Daoy (cell line): ENCODE data around the gene NCAPG2. TPM values are rescaled to one million over a fixed set of nuclear protein-coding genes. Genes with fewer than 3 reads are reported as not detected.

Experiments
- total RNA-seq: library from RNA; depleted of rRNA; stranded (reverse); fragments of >200 nt; shearing (Covaris generic); gene quantifications from 2 replicates; pipeline ENCODE4 v1.2.3, GENCODE V29; 2014; rRNA removed

The NCAPG2 gene
- total RNA-seq, 1 experiment from 2014 or later: 57.2 TPM

Other genes starting within 250 kb of the NCAPG2 start
- 5.5 and 8.3 TPM in 2 replicates for gene PTPRN2, start 117.0 kb downstream of the NCAPG2 start, total RNA-seq
- gene ESYT2, start 124.7 kb upstream of the NCAPG2 start, total RNA-seq: 60.4 and 66.3 TPM in 2 replicates
- 2.6 and 6.7 TPM in 2 replicates for gene DYNC2I1, start 151.8 kb upstream of the NCAPG2 start, total RNA-seq